Stimulated activated naive CD8-positive, alpha-beta T cell treated with anti-CD3 and anti-CD28 coated beads, Interleukin-15, Interleukin-2, amounts not matched to agents 100 U/mL and 50 U/mL, for 24 hours (primary cell): ENCODE measurements around the gene TLR7.

ENCODE experiments used
- ATAC-seq: fragments of 150-1000 bp; cut with Tn5 transposase; one replicate; pipeline ENCODE4 v1.10.0; 2021
- DNase-seq: peaks from one replicate; pipeline ENCODE4 v3.0.0; 2021

Gene TLR7

DNA sequence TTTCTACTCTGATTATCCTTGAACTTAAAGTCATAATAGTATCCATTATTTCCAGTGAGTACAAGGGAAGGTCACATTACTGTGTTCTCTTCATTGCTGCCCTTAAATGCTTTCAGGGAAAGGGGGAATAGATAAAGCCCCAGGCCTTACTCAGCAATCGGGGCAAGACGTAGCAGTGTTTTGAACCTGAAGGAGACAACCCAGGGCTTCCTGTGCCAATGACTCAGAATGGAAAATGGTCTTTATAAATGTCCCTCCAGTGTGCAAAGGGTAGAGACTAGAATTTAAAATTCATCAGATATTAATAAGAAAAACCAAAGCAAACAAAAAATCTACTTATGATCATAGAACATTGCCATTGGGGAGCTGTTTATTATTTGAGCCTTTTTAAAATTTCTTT lies 63.3 kb downstream of the TLR7 start:
- ATAC-seq (peak; percentile 65), DNase-seq (no peak)

DNA sequence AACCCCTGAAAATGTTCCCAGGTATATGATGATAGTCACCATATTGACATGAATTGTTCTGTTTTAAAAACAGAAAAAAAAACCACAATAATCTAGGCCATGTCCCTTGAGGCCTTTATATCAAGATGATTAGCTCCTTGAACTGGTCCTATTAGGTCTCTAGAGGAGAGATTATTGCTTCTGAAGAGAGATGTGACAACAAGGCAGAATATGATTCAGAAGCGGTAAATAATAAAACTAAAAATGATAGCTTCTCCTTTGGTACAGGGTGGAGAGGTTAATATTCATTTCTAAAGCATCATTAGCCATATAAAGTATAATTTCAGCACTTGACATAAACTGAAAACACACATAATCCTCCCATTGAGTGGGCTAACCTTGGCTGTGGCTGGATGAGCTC lies 65.4 kb downstream of the TLR7 start:
- no peak for DNase-seq
- no peak for ATAC-seq

DNA sequence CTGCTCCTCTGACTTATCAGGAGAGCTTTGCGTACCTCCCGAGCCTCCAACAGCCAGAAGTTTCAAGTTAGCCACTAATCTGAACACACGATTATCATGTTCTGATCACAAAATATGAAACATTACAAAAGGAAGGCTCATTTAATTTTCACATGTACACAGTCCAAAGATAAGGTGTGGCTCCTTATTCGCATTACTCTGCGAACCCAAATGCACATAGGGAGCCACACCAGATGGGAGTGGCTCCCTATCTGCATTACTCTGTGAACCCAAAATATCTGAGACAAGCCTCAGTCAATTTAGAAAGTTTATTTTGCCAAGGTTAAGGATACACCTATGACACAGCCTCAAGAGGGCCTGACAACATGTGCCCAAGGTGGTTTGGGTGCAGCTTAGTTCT lies 68.0 kb downstream of the TLR7 start:
- ATAC-seq (no peak), DNase-seq (no peak)

DNA sequence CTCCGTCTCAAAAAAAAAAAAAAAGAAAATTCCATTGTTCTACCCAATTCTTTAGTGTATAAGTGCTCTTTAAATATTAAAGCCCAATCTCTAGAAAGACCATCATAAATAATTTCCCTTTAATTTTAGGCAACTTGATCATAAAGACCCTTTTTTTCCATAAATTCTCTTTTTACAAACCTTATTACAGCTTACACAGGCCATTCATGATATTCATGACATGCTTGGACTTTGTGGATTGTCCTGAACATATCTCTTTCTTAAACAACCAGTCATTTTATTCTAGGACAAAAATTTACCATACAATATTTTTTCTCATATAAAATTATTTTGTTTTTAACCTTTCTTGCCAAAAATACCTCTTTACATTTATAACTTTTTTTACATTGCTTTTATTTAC lies 70.1 kb downstream of the TLR7 start:
- DNase-seq (no peak), ATAC-seq (no peak)
